HEK293T (cell line): ENCODE results near the gene ITGA1.

ENCODE experiments used
- CTCF ChIA-PET: fragments of 350-600 bp; formaldehyde crosslinking; extraction: SDS; loops from one replicate; lab custom pipeline; 2021; ENCODE audit warnings: antibody characterized with exemption, inconsistent platforms; lab: Yijun Ruan, JAX
- POLR2A ChIA-PET: fragments of 350-600 bp; formaldehyde crosslinking; extraction: SDS; loops from one replicate; lab custom pipeline; 2020; ENCODE audit warnings: antibody characterized with exemption, inconsistent platforms; lab: Yijun Ruan, JAX
- DNase-seq: peaks from one replicate; pipeline ENCODE4 v3.0.0; 2012; ENCODE audit warnings: mixed read lengths; ENCODE audit errors: extremely low spot score
- ARNT ChIP-seq: fragments of 450-650 bp; IDR thresholded peaks from 2 replicates; pipeline ENCODE4 v1.6.1; 2017; ENCODE audit warnings: mild to moderate bottlenecking
- BHLHE40 ChIP-seq: fragments of 450-650 bp; IDR thresholded peaks from 2 replicates; pipeline ENCODE4 v1.6.1; 2016; ENCODE audit warnings: mild to moderate bottlenecking, moderate library complexity, borderline replicate concordance
- CTBP1 ChIP-seq: fragments of 450-650 bp; IDR thresholded peaks from 2 replicates; pipeline ENCODE4 v1.6.1; 2016; ENCODE audit warnings: borderline replicate concordance
- ELF4 ChIP-seq: fragments of 450-650 bp; IDR thresholded peaks from 2 replicates; pipeline ENCODE4 v1.6.1; 2017; ENCODE audit warnings: antibody characterized with exemption
- FOXA1 ChIP-seq: fragments of 450-650 bp; IDR thresholded peaks from 2 replicates; pipeline ENCODE4 v1.6.1; 2016; ENCODE audit warnings: mild to moderate bottlenecking
- FOXK2 ChIP-seq: fragments of 450-650 bp; IDR thresholded peaks from 2 replicates; pipeline ENCODE4 v1.6.1; 2016; ENCODE audit warnings: mild to moderate bottlenecking
- FOXM1 ChIP-seq: fragments of 450-650 bp; IDR thresholded peaks from 2 replicates; pipeline ENCODE4 v1.6.1; 2017; ENCODE audit warnings: mild to moderate bottlenecking, borderline replicate concordance
- HDGF ChIP-seq: fragments of 450-650 bp; IDR thresholded peaks from 2 replicates; pipeline ENCODE4 v1.6.1; 2017; ENCODE audit warnings: antibody characterized with exemption, borderline replicate concordance
- L3MBTL2 ChIP-seq: fragments of 450-650 bp; conservative IDR thresholded peaks from 2 replicates; pipeline ENCODE4 v1.6.1; 2016; ENCODE audit warnings: mild to moderate bottlenecking
- LEF1 ChIP-seq: fragments of 450-650 bp; IDR thresholded peaks from 2 replicates; pipeline ENCODE4 v1.6.1; 2017; ENCODE audit warnings: mild to moderate bottlenecking, borderline replicate concordance
- NFRKB ChIP-seq: fragments of 450-650 bp; IDR thresholded peaks from 2 replicates; pipeline ENCODE4 v1.6.1; 2016; ENCODE audit warnings: mild to moderate bottlenecking, moderate library complexity
- PKNOX1 ChIP-seq: fragments of 450-650 bp; IDR thresholded peaks from 2 replicates; pipeline ENCODE4 v1.6.1; 2016
- SP1 ChIP-seq: fragments of 450-650 bp; IDR thresholded peaks from 2 replicates; pipeline ENCODE4 v1.6.1; 2017
- SUZ12 ChIP-seq: fragments of 450-650 bp; IDR thresholded peaks from 2 replicates; pipeline ENCODE4 v1.6.1; 2016; ENCODE audit warnings: mild to moderate bottlenecking
- TARDBP ChIP-seq: fragments of 450-650 bp; IDR thresholded peaks from 2 replicates; pipeline ENCODE4 v1.6.1; 2016
- ZNF384 ChIP-seq: fragments of 450-650 bp; IDR thresholded peaks from 2 replicates; pipeline ENCODE4 v1.6.1; 2016

Gene ITGA1

DNA sequence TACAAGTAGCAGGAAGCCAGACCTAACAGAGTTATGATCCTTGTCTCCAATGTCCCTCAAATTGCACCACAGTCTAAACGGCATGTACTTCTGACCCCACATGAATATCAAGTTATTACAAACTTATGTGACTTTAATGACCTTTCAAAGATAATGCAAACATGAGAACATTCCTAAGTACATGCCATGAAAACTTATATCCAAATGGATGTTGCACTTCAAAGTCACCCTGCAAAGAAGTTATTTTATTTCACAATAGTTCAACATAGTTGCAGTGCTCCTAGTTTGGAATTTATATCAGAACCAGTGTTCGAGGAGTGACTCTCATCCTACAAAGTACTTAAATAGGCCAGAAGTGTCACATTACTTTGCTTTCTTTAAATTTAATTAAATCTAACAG, 41.2 kb upstream of the ITGA1 start:
- TF ChIP-seq FOXA1 (no peak), CTBP1 (no peak), ZNF384 (no peak), L3MBTL2 (no peak), SP1 (no peak), BHLHE40 (no peak), TARDBP (no peak), FOXK2 (no peak), SUZ12 (no peak), HDGF (no peak), ARNT (no peak), FOXM1 (no peak), PKNOX1 (no peak), LEF1 (no peak), ELF4 (no peak), NFRKB (no peak)
- CTCF ChIA-PET, result no interaction called here
- no peak for DNase-seq
- POLR2A ChIA-PET, result no interaction called here

DNA sequence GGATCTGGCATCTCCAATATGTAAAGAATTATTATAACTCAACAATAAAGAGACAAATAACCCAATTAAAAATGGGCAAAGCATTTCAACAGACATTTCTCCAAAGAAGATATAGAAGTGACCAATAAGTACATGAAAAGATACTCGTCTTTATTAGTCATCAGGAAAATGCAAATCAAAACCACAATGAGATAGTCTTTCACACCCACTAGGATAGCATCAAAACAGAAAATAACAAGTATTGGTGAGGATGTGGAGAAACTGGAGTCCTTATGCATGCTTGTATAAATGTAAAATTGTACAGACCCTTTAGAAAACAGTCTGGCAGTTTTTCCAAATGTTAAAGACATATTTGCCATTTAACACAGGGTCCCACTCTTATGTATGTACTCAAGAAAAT, 39.1 kb upstream of the ITGA1 start:
- no peak for DNase-seq
- no peak for TF ChIP-seq NFRKB
- TF ChIP-seq ZNF384, result no peak
- POLR2A ChIA-PET, result no interaction called here
- CTCF ChIA-PET, result no interaction called here

GRCh38 chr5:52749666-52750065, 38.0 kb upstream of the ITGA1 start:
- POLR2A ChIA-PET, result no interaction called here

DNA sequence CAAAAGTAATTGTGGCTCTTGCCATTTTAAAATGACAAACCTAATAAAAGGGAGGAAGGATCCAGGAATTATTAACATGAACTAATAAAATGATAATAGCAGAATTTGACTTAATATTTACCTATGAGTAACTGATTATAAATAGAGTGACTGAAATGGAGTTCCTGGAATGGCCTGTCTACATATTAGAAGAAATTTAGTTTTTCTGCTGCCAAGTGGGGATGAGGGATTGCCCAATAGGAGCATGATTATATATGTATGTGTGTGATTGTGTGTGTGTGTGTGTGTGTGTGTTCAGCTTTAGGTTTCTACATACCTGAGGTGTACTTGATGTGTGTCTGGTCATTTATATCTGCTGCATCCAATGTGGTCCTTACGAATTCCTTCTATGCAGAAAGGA, 36.6 kb upstream of the ITGA1 start:
- DNase-seq, result no peak
- POLR2A ChIA-PET, result no interaction called here
- CTCF ChIA-PET, result no interaction called here
- TF ChIP-seq FOXK2 (no peak), CTBP1 (no peak), SUZ12 (no peak), LEF1 (no peak), BHLHE40 (no peak), ARNT (no peak), ELF4 (no peak), FOXM1 (no peak), SP1 (no peak), L3MBTL2 (no peak), ZNF384 (no peak), HDGF (no peak)

More at GRCh38 chr5:52749666-52750065, 38.0 kb upstream of the ITGA1 start:
- no peak for DNase-seq
- CTCF ChIA-PET, result no interaction called here
- no peak for TF ChIP-seq CTBP1
- TF ChIP-seq SP1, result no peak
- no peak for TF ChIP-seq ELF4

GRCh38 chr5:52754051-52754450, 33.7 kb upstream of the ITGA1 start:
- no peak for DNase-seq
- ChIA-PET POLR2A (no interaction called here), CTCF (no interaction called here)
- TF ChIP-seq HDGF (no peak), SUZ12 (no peak), SP1 (no peak), PKNOX1 (no peak), BHLHE40 (no peak), FOXM1 (no peak), L3MBTL2 (no peak), FOXA1 (no peak)

DNA sequence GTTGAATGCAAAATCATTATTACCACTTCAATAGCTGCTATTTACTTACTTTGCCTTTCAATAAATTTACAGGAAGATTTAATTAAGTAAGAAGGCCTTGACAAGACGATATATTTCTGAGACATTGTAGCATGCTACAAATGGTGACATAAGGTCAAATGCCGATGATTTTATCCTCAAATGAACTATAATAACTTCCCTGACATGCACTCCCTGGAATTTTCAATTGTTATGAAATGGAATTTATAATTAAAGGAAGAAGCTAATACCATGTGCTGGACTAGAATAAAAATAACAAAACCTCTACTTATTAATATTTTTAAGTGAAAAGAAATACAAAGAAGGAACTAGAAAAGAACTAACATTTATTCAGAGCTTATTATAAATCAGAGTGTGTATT, 30.2 kb upstream of the ITGA1 start:
- ChIA-PET POLR2A (no interaction called here), CTCF (no interaction called here)
- no peak for DNase-seq
- TF ChIP-seq NFRKB (no peak), FOXM1 (no peak), TARDBP (no peak), FOXK2 (no peak), SUZ12 (no peak), ZNF384 (no peak), HDGF (no peak), SP1 (no peak), ARNT (no peak)

DNA sequence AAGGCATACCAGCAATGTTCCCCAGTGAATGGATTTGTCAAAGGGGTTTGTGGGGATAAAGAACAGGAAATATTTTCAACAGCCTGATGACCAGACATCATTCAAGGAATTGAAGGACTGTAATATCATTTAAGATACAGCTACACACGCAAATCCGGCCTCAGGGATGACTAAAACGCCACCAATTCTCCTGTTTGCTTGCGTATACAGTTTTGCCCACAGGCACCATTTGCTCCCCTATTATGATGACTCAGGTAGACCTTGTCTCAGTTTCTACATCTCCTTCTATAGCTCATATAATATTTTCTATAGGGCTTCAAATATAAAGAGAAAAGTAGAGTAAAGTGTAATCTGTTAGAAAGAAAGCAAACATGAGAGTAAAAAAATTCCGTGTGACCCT, 29.7 kb upstream of the ITGA1 start:
- TF ChIP-seq FOXM1, result no peak
- no peak for TF ChIP-seq PKNOX1
- no peak for TF ChIP-seq L3MBTL2
- no peak for TF ChIP-seq LEF1
- ChIA-PET POLR2A (no interaction called here), CTCF (no interaction called here)
- DNase-seq, result no peak

DNA sequence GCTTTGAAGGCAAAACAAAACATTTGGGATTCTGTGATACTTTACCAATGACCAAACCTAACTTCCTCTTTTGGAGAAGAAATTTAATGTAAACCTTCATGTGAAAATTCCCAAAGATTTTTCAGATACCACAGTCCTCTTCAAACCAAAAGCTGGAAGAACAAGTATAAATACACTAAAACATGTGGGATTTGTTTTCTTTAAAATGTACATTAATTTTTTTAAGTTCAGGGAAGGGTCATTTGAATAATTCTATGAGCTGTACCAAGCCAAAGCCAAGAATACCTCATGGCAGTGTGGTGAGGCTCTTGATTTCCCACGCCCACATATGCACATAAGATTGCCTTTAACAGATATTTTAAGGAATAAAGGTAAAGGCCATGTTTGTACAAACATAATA, 28.4 kb upstream of the ITGA1 start:
- CTCF ChIA-PET, result no interaction called here
- POLR2A ChIA-PET, result no interaction called here
- no peak for DNase-seq
- no peak for TF ChIP-seq PKNOX1
- TF ChIP-seq NFRKB, result no peak
- no peak for TF ChIP-seq SUZ12
- no peak for TF ChIP-seq HDGF
- TF ChIP-seq TARDBP, result no peak
- TF ChIP-seq CTBP1, result no peak
- TF ChIP-seq BHLHE40, result no peak
- TF ChIP-seq FOXM1, result no peak
- no peak for TF ChIP-seq LEF1
